OCI-LY3 (cell line): Measurements from ENCODE around the gene RAB37.

Source experiments
- H2AFZ ChIP-seq: fragments of 200-600, 300-600 bp; shearing (Covaris generic); 2 replicates; pipeline ENCODE4 v1.6.0; 2014; ENCODE audit warnings: antibody characterized with exemption, low read depth, low read length
- H3K27ac ChIP-seq: fragments of 200-600, 300-600 bp; sonication (generic); 2 replicates; pipeline ENCODE4 v1.5.1; 2014; ENCODE audit warnings: mild to moderate bottlenecking, low read length, moderate library complexity, mixed read lengths
- H3K27me3 ChIP-seq: fragments of 200-600, 300-600 bp; sonication (generic); 2 replicates; pipeline ENCODE4 v1.6.1; 2014; ENCODE audit warnings: low read depth, low read length, mixed read lengths
- H3K36me3 ChIP-seq: fragments of 200-600, 300-600 bp; sonication (generic); replicated peaks from 2 replicates; pipeline ENCODE3; 2014; ENCODE audit warnings: low read depth, low read length, mixed read lengths
- H3K4me1 ChIP-seq: fragments of 300-600, 200-600 bp; sonication (generic); 2 replicates; pipeline ENCODE4 v1.6.1; 2014; ENCODE audit warnings: low read length, mixed read lengths
- H3K4me2 ChIP-seq: fragments of 200-600, 300-600 bp; sonication (generic); 2 replicates; pipeline ENCODE4 v1.6.1; 2014; ENCODE audit warnings: low read length, mixed read lengths
- H3K4me3 ChIP-seq: fragments of 300-600, 200-600 bp; sonication (generic); 2 replicates; pipeline ENCODE4 v1.5.1; 2014; ENCODE audit warnings: antibody characterized with exemption, mild to moderate bottlenecking, low read length, moderate library complexity
- H3K79me2 ChIP-seq: fragments of 300-600, 200-600 bp; shearing (Covaris generic); 2 replicates; pipeline ENCODE4 v1.6.1; 2014; ENCODE audit warnings: mild to moderate bottlenecking, low read length, mixed read lengths
- H3K9ac ChIP-seq: fragments of 300-600, 200-600 bp; shearing (Covaris generic); 2 replicates; pipeline ENCODE4 v1.6.0; 2014; ENCODE audit warnings: mild to moderate bottlenecking, low read length, moderate library complexity
- H3K9me3 ChIP-seq: fragments of 200-600, 300-600 bp; shearing (Covaris generic); 2 replicates; pipeline ENCODE4 v1.6.1; 2014; ENCODE audit warnings: low read length, mixed read lengths; ENCODE audit not compliant: insufficient read depth
- H4K20me1 ChIP-seq: fragments of 200-600, 300-600 bp; sonication (generic); 2 replicates; pipeline ENCODE4 v1.6.1; 2016; ENCODE audit warnings: low read length, mixed read lengths; ENCODE audit not compliant: insufficient read depth
- CTCF ChIP-seq: fragments of 200-600, 300-600 bp; sonication (generic); IDR thresholded peaks from 2 replicates; pipeline ENCODE4 v1.5.1; 2014; ENCODE audit warnings: antibody characterized with exemption, low read length, low read depth
- EZH2phosphoT487 ChIP-seq: fragments of 200-600 bp; shearing (Covaris generic); IDR thresholded peaks from 2 replicates; pipeline ENCODE4 v1.6.1; 2018; ENCODE audit warnings: antibody characterized with exemption, mixed run types, low read depth

The RAB37 gene

DNA sequence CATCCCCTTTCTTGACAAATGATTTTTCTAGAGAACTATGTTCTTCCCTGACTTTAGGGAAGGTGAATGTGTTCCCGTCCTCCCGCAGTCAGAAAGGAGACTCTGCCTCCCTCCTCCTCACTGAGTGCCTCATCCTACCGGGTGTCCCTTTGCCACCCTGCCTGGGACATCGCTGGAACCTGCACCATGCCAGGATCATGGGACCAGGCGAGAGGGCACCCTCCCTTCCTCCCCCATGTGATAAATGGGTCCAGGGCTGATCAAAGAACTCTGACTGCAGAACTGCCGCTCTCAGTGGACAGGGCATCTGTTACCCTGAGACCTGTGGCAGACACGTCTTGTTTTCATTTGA is 31.7 kb downstream of the RAB37 start:
- H2AFZ ChIP-seq = no peak overlapping the region
- peaks cover 37% of the 10 kb centered on the region for H3K36me3 ChIP-seq
- H3K9ac ChIP-seq = no peak overlapping the region
- no peaks in the 10 kb centered on the region; the same call in 1 of the 2 replicates for H3K79me2 ChIP-seq
- TF ChIP-seq EZH2phosphoT487 (no peak), CTCF (no peak)
- no peaks in the 10 kb centered on the region for H3K9me3 ChIP-seq
- no peaks in the 10 kb centered on the region for H3K4me1 ChIP-seq
- H3K27ac ChIP-seq = no peak overlapping the region
- peaks cover 6% of the 10 kb centered on the region; the same call in 1 of the 2 replicates for H4K20me1 ChIP-seq
- no peak overlapping the region for H3K4me3 ChIP-seq
- no peak overlapping the region for H3K4me2 ChIP-seq
- no peaks in the 10 kb centered on the region for H3K27me3 ChIP-seq

GRCh38 chr17:74769266-74769855 is 32.3 kb downstream of the RAB37 start:
- Histone ChIP-seq H3K4me3 (no peak overlapping the region), H3K27ac (no peak overlapping the region), H2AFZ (no peak overlapping the region), H3K4me1 (no peaks in the 10 kb centered on the region), H3K9me3 (no peaks in the 10 kb centered on the region), H3K4me2 (no peak overlapping the region), H3K9ac (no peak overlapping the region), H3K36me3 (peaks cover 38% of the 10 kb centered on the region), H3K27me3 (no peaks in the 10 kb centered on the region), H4K20me1 (peaks cover 6% of the 10 kb centered on the region; the same call in 1 of the 2 replicates), H3K79me2 (no peaks in the 10 kb centered on the region; the same call in 1 of the 2 replicates)
- TF ChIP-seq EZH2phosphoT487 (no peak), CTCF (no peak)

DNA sequence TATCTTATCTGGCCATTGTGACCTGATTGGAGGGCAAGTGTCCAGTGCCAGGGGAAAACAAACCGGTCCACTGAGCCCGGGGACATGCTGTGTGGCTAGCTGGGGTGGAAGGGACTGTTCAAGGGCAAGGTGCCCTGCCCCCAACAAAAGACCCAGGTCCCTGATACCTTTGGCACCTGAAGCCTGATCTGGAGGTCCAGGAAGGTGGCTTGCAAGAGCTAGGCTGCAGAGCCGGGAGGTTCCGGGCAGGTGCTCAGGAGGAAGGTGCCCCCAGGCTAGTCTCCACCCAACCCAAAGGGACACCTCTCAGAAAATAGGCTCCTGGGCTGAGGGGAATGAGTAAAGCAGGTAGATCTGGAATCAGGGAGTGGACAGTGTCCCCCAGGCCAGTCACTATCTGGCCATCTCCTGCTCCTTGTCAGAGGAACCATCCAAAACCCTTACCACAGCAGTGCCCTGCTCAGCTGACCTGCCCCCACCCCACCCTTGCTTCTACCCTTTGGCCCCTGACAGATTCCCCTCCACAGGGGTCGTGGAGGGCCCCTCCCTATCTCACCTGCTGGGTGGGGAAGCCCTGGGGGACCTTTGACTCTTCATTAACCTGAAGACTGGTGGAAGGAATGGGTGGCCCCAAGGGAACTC is 32.9 kb downstream of the RAB37 start:
- Histone ChIP-seq H3K36me3 (peaks cover 38% of the 10 kb centered on the region), H3K79me2 (peaks cover 2% of the 10 kb centered on the region)

More for the DNA sequence above, 32.9 kb downstream of the RAB37 start:
- TF ChIP-seq EZH2phosphoT487 = no peak
- no peak for TF ChIP-seq CTCF
- no peak overlapping the region for H2AFZ ChIP-seq
- no peaks in the 10 kb centered on the region for H3K9me3 ChIP-seq
- H3K4me1 ChIP-seq = no peaks in the 10 kb centered on the region
- H3K4me3 ChIP-seq = no peak overlapping the region
- H3K27ac ChIP-seq = no peak overlapping the region
- no peaks in the 10 kb centered on the region for H3K27me3 ChIP-seq
- no peak overlapping the region for H3K4me2 ChIP-seq
- H4K20me1 ChIP-seq = peaks cover 6% of the 10 kb centered on the region; the same call in 1 of the 2 replicates
- H3K9ac ChIP-seq = no peak overlapping the region
